WI38 (cell line): ENCODE results near the gene MSI2.

Source experiments
- H3K4me3 ChIP-seq: 2 replicates; pipeline ENCODE4 v1.5.1; 2011; ENCODE audit warnings: low read depth, mild to moderate bottlenecking, control low read depth, low read length
- CTCF ChIP-seq: IDR thresholded peaks from 2 replicates; pipeline ENCODE4 v1.5.1; 2012; ENCODE audit warnings: low read depth, mild to moderate bottlenecking, control low read depth, low read length

MSI2 gene

DNA sequence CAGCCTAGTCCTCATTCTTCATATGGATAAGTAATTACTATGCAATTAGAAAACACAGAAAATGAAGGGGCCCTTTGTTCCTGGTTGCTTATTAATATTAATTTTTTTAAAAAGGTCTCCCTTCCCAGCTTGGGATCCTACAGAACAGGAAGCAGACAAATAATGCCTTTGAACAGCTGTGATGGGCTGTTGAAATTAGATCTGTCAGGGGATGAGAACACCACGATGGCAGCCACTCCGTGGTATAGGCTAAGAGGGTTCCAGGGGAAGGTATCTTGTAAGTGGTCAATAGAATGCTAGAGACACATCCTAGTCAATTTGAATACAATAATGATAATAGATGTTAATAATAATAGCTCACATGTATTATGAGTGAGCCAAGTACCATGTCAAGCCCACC lies 405.7 kb downstream of the MSI2 start:
- H3K4me3 ChIP-seq: no peak overlapping the region
- no peak for TF ChIP-seq CTCF

GRCh38 chr17:57662644-57663308 lies 406.5 kb downstream of the MSI2 start:
- H3K4me3 ChIP-seq: peak overlapping the region; percentile 38
- TF ChIP-seq CTCF: no peak

- no peak overlapping the region for H3K4me3 ChIP-seq
- no peak for TF ChIP-seq CTCF
These were observed 407.2 kb downstream of the MSI2 start for GRCh38 chr17:57663326-57664070.

GRCh38 chr17:57665128-57665527 lies 408.8 kb downstream of the MSI2 start:
- no peak for TF ChIP-seq CTCF
- H3K4me3 ChIP-seq: no peak overlapping the region

- no peak for TF ChIP-seq CTCF
- H3K4me3 ChIP-seq: no peak overlapping the region
These were observed 409.4 kb downstream of the MSI2 start for GRCh38 chr17:57665696-57666095.

GRCh38 chr17:57666201-57666870 lies 410.0 kb downstream of the MSI2 start:
- no peak for TF ChIP-seq CTCF
- no peak overlapping the region for H3K4me3 ChIP-seq

DNA sequence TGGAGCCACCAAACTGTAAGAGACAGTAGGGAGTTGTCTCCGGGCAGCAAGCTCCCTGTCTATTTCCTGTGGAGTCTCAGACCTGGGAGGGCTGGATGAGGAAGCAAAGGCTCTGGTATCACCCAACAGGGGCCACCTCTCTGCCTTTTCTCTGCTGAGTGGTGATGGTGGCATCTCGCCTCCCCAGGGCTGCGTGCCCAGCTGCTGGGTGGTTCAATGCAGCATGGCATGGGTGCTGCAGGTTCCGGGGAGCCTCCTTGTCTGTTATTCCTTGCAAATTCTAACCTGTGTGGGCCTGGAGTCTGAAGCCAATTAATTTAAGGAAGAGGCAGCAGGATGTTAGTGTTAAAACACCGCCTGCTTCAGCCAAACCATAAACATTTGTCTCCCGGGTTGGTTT lies 410.6 kb downstream of the MSI2 start:
- no peak for TF ChIP-seq CTCF
- no peak overlapping the region for H3K4me3 ChIP-seq
